Measurements from ENCODE around the gene USP34. TPM values are rescaled to one million over a fixed set of nuclear protein-coding genes. Genes with fewer than 3 reads are reported as not detected.
A peak's percentile ranks its signal among the peaks of the same experiment; 100 is the strongest.
"Not testable (repeated sequence)": the region's sequence is repeated elsewhere in the genome, so short reads cannot be mapped to it uniquely, and the experiment has no call there.

Gene USP34
- total RNA-seq, 1 donor from 2014 or later, result 176 TPM

DNA sequence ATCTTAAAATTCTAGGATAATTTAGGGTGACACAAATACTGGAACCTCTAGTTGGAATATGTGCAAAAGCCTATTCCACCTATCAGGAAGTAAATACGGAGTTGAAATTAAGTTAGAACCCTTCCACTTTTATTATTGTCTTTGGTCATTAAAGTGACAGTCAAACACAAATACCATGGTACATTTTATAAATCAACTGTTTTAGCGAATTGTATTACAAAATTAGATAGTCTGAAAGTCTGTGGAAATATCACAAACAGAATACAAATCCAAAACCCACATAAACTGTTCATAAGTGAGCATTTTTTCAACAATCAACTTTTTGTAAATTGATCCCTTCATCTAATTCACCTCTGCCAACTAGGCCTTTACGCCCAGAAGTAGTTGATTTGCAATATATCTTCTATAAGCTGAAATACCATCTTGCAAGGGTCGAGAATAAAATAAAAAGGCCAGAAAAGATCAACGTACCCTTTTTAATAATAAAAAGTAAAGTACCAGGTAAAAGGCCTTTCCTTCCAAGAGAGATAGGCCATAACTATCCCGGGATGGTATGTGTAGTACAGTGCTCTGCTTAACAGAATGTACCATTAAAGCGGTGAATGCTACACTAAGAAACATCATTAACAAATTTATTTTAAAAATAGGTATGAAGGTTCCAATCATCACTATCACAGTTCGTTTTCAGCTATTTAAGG, 1.3 kb downstream of the USP34 start:
- TF ChIP-seq, protein P1, sequence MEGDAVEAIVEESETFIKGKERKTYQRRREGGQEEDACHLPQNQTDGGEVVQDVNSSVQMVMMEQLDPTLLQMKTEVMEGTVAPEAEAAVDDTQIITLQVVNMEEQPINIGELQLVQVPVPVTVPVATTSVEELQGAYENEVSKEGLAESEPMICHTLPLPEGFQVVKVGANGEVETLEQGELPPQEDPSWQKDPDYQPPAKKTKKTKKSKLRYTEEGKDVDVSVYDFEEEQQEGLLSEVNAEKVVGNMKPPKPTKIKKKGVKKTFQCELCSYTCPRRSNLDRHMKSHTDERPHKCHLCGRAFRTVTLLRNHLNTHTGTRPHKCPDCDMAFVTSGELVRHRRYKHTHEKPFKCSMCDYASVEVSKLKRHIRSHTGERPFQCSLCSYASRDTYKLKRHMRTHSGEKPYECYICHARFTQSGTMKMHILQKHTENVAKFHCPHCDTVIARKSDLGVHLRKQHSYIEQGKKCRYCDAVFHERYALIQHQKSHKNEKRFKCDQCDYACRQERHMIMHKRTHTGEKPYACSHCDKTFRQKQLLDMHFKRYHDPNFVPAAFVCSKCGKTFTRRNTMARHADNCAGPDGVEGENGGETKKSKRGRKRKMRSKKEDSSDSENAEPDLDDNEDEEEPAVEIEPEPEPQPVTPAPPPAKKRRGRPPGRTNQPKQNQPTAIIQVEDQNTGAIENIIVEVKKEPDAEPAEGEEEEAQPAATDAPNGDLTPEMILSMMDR (IDR thresholded peaks at IDR 0.05), result no peak
- H3K27ac Mint-ChIP-seq, result peak overlapping the region; percentile 94
- H3K4me1 Mint-ChIP-seq, result peaks cover 49% of the 10 kb centered on the region
- ATAC-seq (ENCODE audit: low read depth) (no peak), DNase-seq (no peak)
- ChIA-PET POLR2A (interaction anchor here (0.6 to 3.7 kb wide), 9 partner anchors 10 to 292 kb away, joined by 3 to 26 read pairs (median 3); partner anchors contain the start of gene XPO1), CTCF (interaction anchor here (1.3 kb wide), 1 partner anchor 44 kb away, joined by 8 read pairs; no protein-coding TSS in a partner anchor)
- no peaks in the 10 kb centered on the region for H3K27me3 Mint-ChIP-seq
- H3K4me3 Mint-ChIP-seq, result peak overlapping the region; percentile 94
- H3K9me3 Mint-ChIP-seq, result no peaks in the 10 kb centered on the region
- intact Hi-C loops (cut with micrococcal nuclease), result loop anchor here (5.0 kb wide), 2 partner anchors 452 to 587 kb away; partner anchors contain the start of genes PEX13, PUS10 and REL
- H3K36me3 Mint-ChIP-seq (ENCODE audit: low read depth), result peaks cover 33% of the 10 kb centered on the region

DNA sequence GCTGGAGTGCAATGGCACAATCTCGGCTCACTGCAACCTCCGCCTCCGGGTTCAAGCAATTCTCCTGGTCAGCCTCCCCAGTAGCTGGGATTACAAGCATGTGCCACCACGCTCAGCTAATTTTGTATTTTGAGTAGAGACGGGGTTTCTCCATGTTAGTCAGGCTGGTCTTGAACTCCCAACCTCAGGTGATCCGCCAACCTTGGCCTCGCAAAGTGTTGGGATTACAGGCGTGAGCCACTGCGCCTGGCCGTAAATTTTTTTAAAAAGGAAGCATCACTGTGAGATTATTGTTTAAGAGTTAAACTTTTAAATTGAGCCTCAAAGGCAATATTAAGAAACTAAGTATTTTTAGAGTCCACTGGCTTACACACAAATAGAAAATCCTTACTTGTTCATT, 2.7 kb downstream of the USP34 start:
- H3K36me3 Mint-ChIP-seq (ENCODE audit: low read depth), result peaks cover 32% of the 10 kb centered on the region
- H3K27me3 Mint-ChIP-seq; intact Hi-C loops (cut with micrococcal nuclease); H3K27ac Mint-ChIP-seq; DNase-seq; H3K9me3 Mint-ChIP-seq; ATAC-seq (ENCODE audit: low read depth): not testable (repeated sequence)
- CTCF ChIA-PET, result interaction anchor here (1.7 kb wide), 1 partner anchor 42 kb away, joined by 5 read pairs; no protein-coding TSS in a partner anchor
- H3K4me1 Mint-ChIP-seq, result peaks cover 62% of the 10 kb centered on the region
- POLR2A ChIA-PET, result interaction anchor here (0.8 kb wide), 1 partner anchor 70 kb away, joined by 18 read pairs; the partner anchor contains the start of gene XPO1
- H3K4me3 Mint-ChIP-seq, result peak overlapping the region; percentile 24

DNA sequence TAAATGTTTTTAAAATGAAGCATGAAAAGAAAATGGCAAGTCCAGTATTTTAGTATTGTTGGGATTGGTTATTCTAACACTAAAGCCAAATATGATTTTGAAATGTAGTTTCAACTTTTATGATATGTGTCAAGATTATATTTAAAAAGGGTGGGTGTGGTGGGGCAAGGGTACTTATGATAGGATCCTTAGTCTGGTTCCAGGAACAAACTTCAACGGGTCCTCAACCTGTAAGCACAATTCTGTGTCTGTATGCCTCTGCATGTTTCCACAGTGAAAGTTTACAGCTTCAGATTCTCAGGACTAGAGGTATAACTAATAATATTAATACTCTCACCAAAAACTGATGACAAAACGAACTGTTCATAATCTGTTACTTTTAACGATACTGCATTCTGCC, 5.8 kb downstream of the USP34 start:
- no peaks in the 10 kb centered on the region for H3K9me3 Mint-ChIP-seq
- H3K27ac Mint-ChIP-seq, result peak overlapping the region; percentile 81
- TF ChIP-seq, protein P1 (IDR thresholded peaks at IDR 0.05), result no peak
- peaks cover 64% of the 10 kb centered on the region for H3K4me1 Mint-ChIP-seq
- ATAC-seq (ENCODE audit: low read depth), result no peak
- CTCF ChIA-PET, result interaction anchor here (0.9 kb wide), 1 partner anchor 39 kb away, joined by 5 read pairs; no protein-coding TSS in a partner anchor
- no peak for DNase-seq
- POLR2A ChIA-PET, result interaction anchor here (1.0 kb wide), 2 partner anchors 11 to 74 kb away, joined by 3 read pairs; partner anchors contain the start of gene XPO1
- peaks cover 29% of the 10 kb centered on the region for H3K36me3 Mint-ChIP-seq (ENCODE audit: low read depth)
- intact Hi-C loops (cut with micrococcal nuclease), result no loop called here
- H3K27me3 Mint-ChIP-seq, result no peaks in the 10 kb centered on the region
- peak overlapping the region; percentile 66 for H3K4me3 Mint-ChIP-seq

DNA sequence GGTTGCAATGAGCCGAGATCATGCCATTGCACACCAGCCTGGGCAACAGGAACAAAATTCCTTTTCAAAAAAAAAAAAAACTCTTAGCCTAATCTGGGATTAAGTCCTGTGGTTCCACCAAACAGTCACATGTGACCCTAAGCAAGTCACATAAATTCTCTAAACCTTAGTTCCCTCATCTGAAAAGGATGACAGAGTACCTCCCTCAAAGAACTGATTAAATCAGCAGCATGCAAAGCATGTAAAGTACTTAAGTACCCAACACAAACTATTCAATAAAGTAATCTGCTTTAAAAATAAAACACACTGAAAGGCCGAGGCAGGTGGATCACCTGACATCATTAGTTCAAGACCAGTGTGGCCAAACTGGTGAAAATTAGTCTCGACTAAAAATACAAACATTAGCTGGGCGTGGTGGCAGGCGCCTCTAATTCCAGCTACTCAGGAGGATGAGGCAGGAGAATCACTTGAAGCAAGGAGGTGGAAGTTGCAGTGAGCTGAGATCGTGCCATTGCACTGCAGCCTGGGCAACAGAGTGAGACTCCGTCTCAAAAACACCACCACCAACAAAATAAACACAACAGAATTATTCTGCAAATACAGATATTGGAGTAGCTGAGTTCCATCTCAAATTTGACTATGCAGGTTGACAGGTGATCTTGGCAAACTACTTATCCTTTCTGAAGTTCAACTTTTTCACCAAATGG, 7.0 kb downstream of the USP34 start:
- peak; percentile 29 for ATAC-seq (ENCODE audit: low read depth)
- Mint-ChIP-seq H3K4me3 (peak overlapping the region; percentile 66), H3K27ac (peak overlapping the region; percentile 81)

DNA sequence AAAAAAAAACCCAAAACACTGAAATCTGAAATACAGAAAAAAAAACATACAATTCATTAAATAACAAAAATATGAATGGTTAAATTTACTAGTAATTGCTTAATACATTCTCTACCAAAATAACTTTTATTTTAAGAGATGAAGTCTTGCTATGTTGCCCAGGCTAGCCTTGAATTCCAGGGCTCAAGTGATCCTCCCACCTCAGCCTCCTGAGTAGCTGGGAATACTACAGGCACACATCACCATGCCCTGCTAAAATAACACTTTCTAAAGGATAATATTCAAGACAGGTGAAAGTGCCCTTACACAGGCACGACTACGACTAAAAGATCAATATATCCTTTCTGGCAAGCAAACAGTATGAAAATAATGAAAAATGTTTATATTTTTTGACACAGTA, 9.5 kb downstream of the USP34 start:
- DNase-seq (no peak), ATAC-seq (ENCODE audit: low read depth) (no peak)
- intact Hi-C loops (cut with micrococcal nuclease), result no loop called here
- POLR2A ChIA-PET, result interaction anchor here (0.7 to 3.0 kb wide), 3 partner anchors 11 to 838 kb away, joined by 3 to 12 read pairs (median 6); no protein-coding TSS in a partner anchor
- H3K9me3 Mint-ChIP-seq, result no peaks in the 10 kb centered on the region
- H3K36me3 Mint-ChIP-seq (ENCODE audit: low read depth), result peaks cover 19% of the 10 kb centered on the region
- peaks cover 70% of the 10 kb centered on the region for H3K4me1 Mint-ChIP-seq
- CTCF ChIA-PET, result no interaction called here
- no peaks in the 10 kb centered on the region for H3K27me3 Mint-ChIP-seq
- TF ChIP-seq, protein P1 (IDR thresholded peaks at IDR 0.05), result no peak
- H3K27ac Mint-ChIP-seq, result no peak overlapping the region
- H3K4me3 Mint-ChIP-seq, result no peak overlapping the region

More for the DNA sequence above, 7.0 kb downstream of the USP34 start:
- CTCF ChIA-PET, result interaction anchor here (1.4 kb wide), 1 partner anchor 38 kb away, joined by 4 read pairs; no protein-coding TSS in a partner anchor
- Mint-ChIP-seq H3K4me1 (peaks cover 66% of the 10 kb centered on the region), H3K36me3 (ENCODE audit: low read depth) (peaks cover 29% of the 10 kb centered on the region), H3K27me3 (no peaks in the 10 kb centered on the region), H3K9me3 (no peaks in the 10 kb centered on the region)
- TF ChIP-seq, protein P1 (IDR thresholded peaks at IDR 0.05), result no peak
- POLR2A ChIA-PET, result interaction anchor here (0.7 to 3.0 kb wide), 5 partner anchors 9 to 73 kb away, joined by 3 to 12 read pairs (median 5); no protein-coding TSS in a partner anchor
- intact Hi-C loops (cut with micrococcal nuclease), result loop anchor here (1.0 kb wide), 3 partner anchors 7 to 38 kb away; partner anchors contain the start of gene USP34
- DNase-seq, result no peak
